SU-DHL-6 (cell line): Measurements from ENCODE around the gene TCF4.

Experiments
- H2AFZ ChIP-seq: fragments of 200-600 bp; sonication (generic); 2 replicates; pipeline ENCODE4 v1.6.1; 2014; ENCODE audit warnings: low read depth, mild to moderate bottlenecking, moderate library complexity, mixed read lengths, antibody characterized with exemption, low read length; ENCODE audit not compliant: severe bottlenecking
- H3F3A ChIP-seq: fragments of 200-600 bp; shearing (Covaris generic); 2 replicates; pipeline ENCODE4 v1.6.0; 2016; ENCODE audit warnings: antibody characterized with exemption, mild to moderate bottlenecking; ENCODE audit not compliant: insufficient read depth
- H3K27ac ChIP-seq: fragments of 200-600 bp; sonication (generic); 2 replicates; pipeline ENCODE4 v1.5.1; 2016; ENCODE audit warnings: low read depth, mild to moderate bottlenecking, low read length, moderate library complexity, mixed read lengths
- H3K27me3 ChIP-seq: fragments of 200-600 bp; sonication (generic), shearing (Covaris generic); 2 replicates; pipeline ENCODE4 v1.6.0; 2014; ENCODE audit warnings: mild to moderate bottlenecking, low read length
- H3K36me3 ChIP-seq: fragments of 200-600 bp; sonication (generic); 2 replicates; pipeline ENCODE4 v1.6.1; 2014; ENCODE audit warnings: mild to moderate bottlenecking, low read length, mixed read lengths
- H3K4me2 ChIP-seq: fragments of 300-600, 200-600 bp; shearing (Covaris generic), sonication (generic); 2 replicates; pipeline ENCODE4 v1.6.0; 2014; ENCODE audit warnings: low read length, low read depth, mild to moderate bottlenecking; ENCODE audit not compliant: poor library complexity, severe bottlenecking
- H3K4me3 ChIP-seq: fragments of 200-600 bp; sonication (generic); 2 replicates; pipeline ENCODE4 v1.5.1; 2014; ENCODE audit warnings: antibody characterized with exemption, low read length, mild to moderate bottlenecking, mixed read lengths; ENCODE audit not compliant: insufficient read depth, poor library complexity, severe bottlenecking
- H3K79me2 ChIP-seq: fragments of 200-600 bp; sonication (generic); 2 replicates; pipeline ENCODE4 v1.6.1; 2014; ENCODE audit warnings: mild to moderate bottlenecking, low read length, moderate library complexity; ENCODE audit not compliant: insufficient read depth
- H3K9ac ChIP-seq: fragments of 200-600 bp; sonication (generic); 2 replicates; pipeline ENCODE4 v1.7.0; 2014; ENCODE audit warnings: mild to moderate bottlenecking, low read length
- H3K9me2 ChIP-seq: fragments of 200-600 bp; sonication (generic); replicated peaks from 2 replicates; pipeline ENCODE4 v1.6.1; 2014; ENCODE audit warnings: low read length; ENCODE audit not compliant: insufficient read depth
- H3K9me3 ChIP-seq: fragments of 200-600 bp; sonication (generic); 2 replicates; pipeline ENCODE4 v1.6.1; 2014; ENCODE audit warnings: low read length, mixed read lengths; ENCODE audit not compliant: insufficient read depth
- H4K20me1 ChIP-seq: fragments of 200-600 bp; sonication (generic); 2 replicates; pipeline ENCODE4 v1.6.1; 2014; ENCODE audit warnings: low read depth, mild to moderate bottlenecking, antibody characterized with exemption, low read length, moderate library complexity, mixed read lengths
- CTCF ChIP-seq: fragments of 200-600 bp; sonication (generic); IDR thresholded peaks from one replicate; pipeline ENCODE4 v1.5.1; 2017; ENCODE audit warnings: antibody characterized with exemption, mild to moderate bottlenecking, low read length, moderate library complexity; ENCODE audit not compliant: insufficient read depth, poor library complexity, severe bottlenecking
- EZH2phosphoT487 ChIP-seq: fragments of 200-600 bp; sonication (generic), shearing (Covaris generic); conservative IDR thresholded peaks from 2 replicates; pipeline ENCODE4 v1.6.1; 2018; ENCODE audit warnings: mild to moderate bottlenecking, antibody characterized with exemption, low read length, moderate library complexity, mixed read lengths

TCF4 gene

GRCh38 chr18:55314031-55314430 is 274.0 kb downstream of the TCF4 start:
- Histone ChIP-seq H3K36me3 (no peaks in the 10 kb centered on the region), H3K27ac (no peak overlapping the region), H3K4me3 (no peak overlapping the region), H3K9me2 (no peaks in the 10 kb centered on the region), H3K9me3 (no peaks in the 10 kb centered on the region), H2AFZ (no peak overlapping the region), H3K9ac (no peak overlapping the region), H3K27me3 (no peaks in the 10 kb centered on the region), H3K4me2 (no peak overlapping the region), H3K79me2 (no peaks in the 10 kb centered on the region), H4K20me1 (no peaks in the 10 kb centered on the region), H3F3A (no peaks in the 10 kb centered on the region)
- TF ChIP-seq EZH2phosphoT487, result no peak
- TF ChIP-seq CTCF, result no peak

- Histone ChIP-seq H3K4me2 (no peak overlapping the region), H3F3A (no peaks in the 10 kb centered on the region), H4K20me1 (no peaks in the 10 kb centered on the region), H3K9ac (no peak overlapping the region), H3K79me2 (no peaks in the 10 kb centered on the region), H3K4me3 (no peak overlapping the region), H3K9me2 (no peaks in the 10 kb centered on the region), H3K36me3 (no peaks in the 10 kb centered on the region), H2AFZ (no peak overlapping the region), H3K9me3 (no peaks in the 10 kb centered on the region), H3K27ac (no peak overlapping the region), H3K27me3 (no peaks in the 10 kb centered on the region)
- TF ChIP-seq EZH2phosphoT487, result no peak
- TF ChIP-seq CTCF, result no peak
Measured at GRCh38 chr18:55310863-55311262, 277.1 kb downstream of the TCF4 start.

- Histone ChIP-seq H3K4me3 (no peak overlapping the region), H3K36me3 (no peaks in the 10 kb centered on the region), H3K9ac (no peak overlapping the region), H3K79me2 (no peaks in the 10 kb centered on the region), H3K9me3 (no peaks in the 10 kb centered on the region), H3K9me2 (no peaks in the 10 kb centered on the region), H3K4me2 (no peak overlapping the region), H3K27me3 (no peaks in the 10 kb centered on the region), H4K20me1 (no peaks in the 10 kb centered on the region), H3F3A (no peaks in the 10 kb centered on the region), H2AFZ (no peak overlapping the region), H3K27ac (no peak overlapping the region)
- TF ChIP-seq CTCF, result no peak
- no peak for TF ChIP-seq EZH2phosphoT487
Measured at GRCh38 chr18:55310044-55310676, 277.8 kb downstream of the TCF4 start.
